Panc1 (cell line): Measurements from ENCODE around the gene INTS6L.

Experiments used
- CTCF ChIP-seq: fragments of 450-650 bp; IDR thresholded peaks from 2 replicates; pipeline ENCODE4 v1.5.1; 2017; ENCODE audit warnings: mild to moderate bottlenecking
- REST ChIP-seq, 2 experiments: IDR thresholded peaks; 2 replicates each; pipeline ENCODE4 v1.6.1; 2011 to 2012; ENCODE audit warnings: low read depth in 2 of 2, control low read depth in 1 of 2, low read length in 1 of 2, mild to moderate bottlenecking in 1 of 2, moderate library complexity in 1 of 2; ENCODE audit not compliant: insufficient read depth in 1 of 2

- TF ChIP-seq REST (IDR thresholded peaks at IDR 0.05; ENCODE audit: insufficient read depth in 1 of 2, low read depth in 2 of 2, low read length in 1 of 2) (no peak), CTCF (no peak)
Observed at GRCh38 chrX:135522878-135523693, 2.6 kb downstream of the INTS6L start.
